GM12865 (cell line): Measurements from ENCODE around the gene MESD.

Source experiments
- DNase-seq: peaks from one replicate; pipeline ENCODE4 v3.0.0; 2010; ENCODE audit warnings: low read depth
- H3K4me3 ChIP-seq: 2 replicates; pipeline ENCODE4 v1.5.1; 2011; ENCODE audit warnings: mild to moderate bottlenecking, low read depth, low read length, control low read depth
- CTCF ChIP-seq: IDR thresholded peaks from 2 replicates; pipeline ENCODE4 v1.5.1; 2011; ENCODE audit warnings: low read length, control low read depth, low read depth, inconsistent platforms; ENCODE audit not compliant: insufficient read depth; ENCODE audit errors: missing control alignments

Gene MESD

GRCh38 chr15:81024265-81024872, 34.8 kb upstream of the MESD start:
- TF ChIP-seq CTCF, result no peak
- no peak for DNase-seq
- H3K4me3 ChIP-seq, result no peak overlapping the region

- no peak for TF ChIP-seq CTCF
- DNase-seq, result peak; percentile 95
- peak overlapping the region; percentile 24 for H3K4me3 ChIP-seq
These were observed 34.1 kb upstream of the MESD start for GRCh38 chr15:81023483-81024264.

- DNase-seq, result no peak
- TF ChIP-seq CTCF, result no peak
- no peak overlapping the region for H3K4me3 ChIP-seq
These were observed 31.7 kb upstream of the MESD start for GRCh38 chr15:81021321-81021720.

- DNase-seq, result no peak
- H3K4me3 ChIP-seq, result no peak overlapping the region
- TF ChIP-seq CTCF, result no peak
These were observed 28.6 kb upstream of the MESD start for GRCh38 chr15:81018197-81018596.

GRCh38 chr15:81016489-81017068, 27.0 kb upstream of the MESD start:
- DNase-seq, result no peak
- no peak overlapping the region for H3K4me3 ChIP-seq
- no peak for TF ChIP-seq CTCF

- no peak for DNase-seq
- no peak for TF ChIP-seq CTCF
These were observed 26.2 kb upstream of the MESD start for GRCh38 chr15:81015621-81016488.

More at GRCh38 chr15:81015621-81016488, 26.2 kb upstream of the MESD start:
- H3K4me3 ChIP-seq, result no peak overlapping the region
